Measurements from ENCODE around the gene MACROD2. TPM values are rescaled to one million over a fixed set of nuclear protein-coding genes. Genes with fewer than 3 reads are reported as not detected.

The MACROD2 gene
- polyA plus RNA-seq, 1 donor from 2014 or later = 23.2 TPM

DNA sequence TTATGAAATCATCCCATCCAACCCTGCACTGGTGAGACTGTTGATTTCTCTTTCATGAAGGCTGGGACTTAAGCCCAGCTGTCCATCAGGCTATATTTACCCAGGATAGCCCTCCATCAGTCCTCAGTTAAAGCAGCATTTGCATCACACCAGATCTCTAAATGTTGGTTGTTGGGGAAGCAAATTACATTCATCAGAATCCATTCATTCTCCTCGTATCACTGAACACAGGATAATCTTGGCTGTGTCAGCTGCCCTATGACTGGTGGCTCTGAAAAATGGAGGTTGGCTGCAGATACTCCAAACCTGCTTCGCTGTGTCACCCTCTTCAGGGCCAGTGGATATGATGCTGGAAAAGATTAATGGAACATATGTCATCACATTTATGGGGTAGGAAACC lies 1859.6 kb downstream of the MACROD2 start:
- TF ChIP-seq MXI1 (conservative IDR thresholded peaks at IDR 0.05; ENCODE audit: poor library complexity, severe bottlenecking) (no peak), RAD21 (conservative IDR thresholded peaks at IDR 0.05) (no peak), SMC3 (conservative IDR thresholded peaks at IDR 0.05; ENCODE audit: poor library complexity) (no peak), EP300 (conservative IDR thresholded peaks at IDR 0.05; ENCODE audit: poor library complexity, severe bottlenecking) (no peak), TAF1 (IDR thresholded peaks at IDR 0.05; ENCODE audit: low read depth) (no peak), EZH2 (IDR thresholded peaks at IDR 0.05; ENCODE audit: borderline replicate concordance, insufficient read depth, low read length, poor library complexity, severe bottlenecking) (no peak), POLR2AphosphoS5 (IDR thresholded peaks at IDR 0.05) (no peak)
- TF ChIP-seq, protein P1, sequence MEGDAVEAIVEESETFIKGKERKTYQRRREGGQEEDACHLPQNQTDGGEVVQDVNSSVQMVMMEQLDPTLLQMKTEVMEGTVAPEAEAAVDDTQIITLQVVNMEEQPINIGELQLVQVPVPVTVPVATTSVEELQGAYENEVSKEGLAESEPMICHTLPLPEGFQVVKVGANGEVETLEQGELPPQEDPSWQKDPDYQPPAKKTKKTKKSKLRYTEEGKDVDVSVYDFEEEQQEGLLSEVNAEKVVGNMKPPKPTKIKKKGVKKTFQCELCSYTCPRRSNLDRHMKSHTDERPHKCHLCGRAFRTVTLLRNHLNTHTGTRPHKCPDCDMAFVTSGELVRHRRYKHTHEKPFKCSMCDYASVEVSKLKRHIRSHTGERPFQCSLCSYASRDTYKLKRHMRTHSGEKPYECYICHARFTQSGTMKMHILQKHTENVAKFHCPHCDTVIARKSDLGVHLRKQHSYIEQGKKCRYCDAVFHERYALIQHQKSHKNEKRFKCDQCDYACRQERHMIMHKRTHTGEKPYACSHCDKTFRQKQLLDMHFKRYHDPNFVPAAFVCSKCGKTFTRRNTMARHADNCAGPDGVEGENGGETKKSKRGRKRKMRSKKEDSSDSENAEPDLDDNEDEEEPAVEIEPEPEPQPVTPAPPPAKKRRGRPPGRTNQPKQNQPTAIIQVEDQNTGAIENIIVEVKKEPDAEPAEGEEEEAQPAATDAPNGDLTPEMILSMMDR (IDR thresholded peaks at IDR 0.05; ENCODE audit: poor library complexity, severe bottlenecking) = no peak
- TF ChIP-seq, protein P2, sequence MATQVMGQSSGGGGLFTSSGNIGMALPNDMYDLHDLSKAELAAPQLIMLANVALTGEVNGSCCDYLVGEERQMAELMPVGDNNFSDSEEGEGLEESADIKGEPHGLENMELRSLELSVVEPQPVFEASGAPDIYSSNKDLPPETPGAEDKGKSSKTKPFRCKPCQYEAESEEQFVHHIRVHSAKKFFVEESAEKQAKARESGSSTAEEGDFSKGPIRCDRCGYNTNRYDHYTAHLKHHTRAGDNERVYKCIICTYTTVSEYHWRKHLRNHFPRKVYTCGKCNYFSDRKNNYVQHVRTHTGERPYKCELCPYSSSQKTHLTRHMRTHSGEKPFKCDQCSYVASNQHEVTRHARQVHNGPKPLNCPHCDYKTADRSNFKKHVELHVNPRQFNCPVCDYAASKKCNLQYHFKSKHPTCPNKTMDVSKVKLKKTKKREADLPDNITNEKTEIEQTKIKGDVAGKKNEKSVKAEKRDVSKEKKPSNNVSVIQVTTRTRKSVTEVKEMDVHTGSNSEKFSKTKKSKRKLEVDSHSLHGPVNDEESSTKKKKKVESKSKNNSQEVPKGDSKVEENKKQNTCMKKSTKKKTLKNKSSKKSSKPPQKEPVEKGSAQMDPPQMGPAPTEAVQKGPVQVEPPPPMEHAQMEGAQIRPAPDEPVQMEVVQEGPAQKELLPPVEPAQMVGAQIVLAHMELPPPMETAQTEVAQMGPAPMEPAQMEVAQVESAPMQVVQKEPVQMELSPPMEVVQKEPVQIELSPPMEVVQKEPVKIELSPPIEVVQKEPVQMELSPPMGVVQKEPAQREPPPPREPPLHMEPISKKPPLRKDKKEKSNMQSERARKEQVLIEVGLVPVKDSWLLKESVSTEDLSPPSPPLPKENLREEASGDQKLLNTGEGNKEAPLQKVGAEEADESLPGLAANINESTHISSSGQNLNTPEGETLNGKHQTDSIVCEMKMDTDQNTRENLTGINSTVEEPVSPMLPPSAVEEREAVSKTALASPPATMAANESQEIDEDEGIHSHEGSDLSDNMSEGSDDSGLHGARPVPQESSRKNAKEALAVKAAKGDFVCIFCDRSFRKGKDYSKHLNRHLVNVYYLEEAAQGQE (IDR thresholded peaks at IDR 0.05; ENCODE audit: borderline replicate concordance) = no peak
- no peak overlapping the region for H3K4me3 ChIP-seq (ENCODE audit: low read length)
- H2AFZ ChIP-seq (ENCODE audit: low read depth, low read length) = no peak overlapping the region
- H4K20me1 ChIP-seq (ENCODE audit: insufficient read depth) = no peaks in the 10 kb centered on the region
- no peaks in the 10 kb centered on the region for H3K79me2 ChIP-seq (replicated peaks; ENCODE audit: insufficient read depth, low read length)
- no peaks in the 10 kb centered on the region for H3K9me2 ChIP-seq (ENCODE audit: insufficient read depth, low read length)
- H3K27me3 ChIP-seq (ENCODE audit: insufficient read depth, low read depth, low read length) = no peaks in the 10 kb centered on the region
- no peaks in the 10 kb centered on the region for H3K9me3 ChIP-seq (ENCODE audit: low read length)
- no peak overlapping the region for H3K27ac ChIP-seq (ENCODE audit: low read length)
- H3K9ac ChIP-seq (ENCODE audit: low read length) = no peak overlapping the region
- H3F3A ChIP-seq (ENCODE audit: insufficient read depth, low read length, poor library complexity, severe bottlenecking) = no peaks in the 10 kb centered on the region
- H3K36me3 ChIP-seq (ENCODE audit: insufficient read depth, low read length) = no peaks in the 10 kb centered on the region
- H3K4me2 ChIP-seq (ENCODE audit: low read length) = no peak overlapping the region

DNA sequence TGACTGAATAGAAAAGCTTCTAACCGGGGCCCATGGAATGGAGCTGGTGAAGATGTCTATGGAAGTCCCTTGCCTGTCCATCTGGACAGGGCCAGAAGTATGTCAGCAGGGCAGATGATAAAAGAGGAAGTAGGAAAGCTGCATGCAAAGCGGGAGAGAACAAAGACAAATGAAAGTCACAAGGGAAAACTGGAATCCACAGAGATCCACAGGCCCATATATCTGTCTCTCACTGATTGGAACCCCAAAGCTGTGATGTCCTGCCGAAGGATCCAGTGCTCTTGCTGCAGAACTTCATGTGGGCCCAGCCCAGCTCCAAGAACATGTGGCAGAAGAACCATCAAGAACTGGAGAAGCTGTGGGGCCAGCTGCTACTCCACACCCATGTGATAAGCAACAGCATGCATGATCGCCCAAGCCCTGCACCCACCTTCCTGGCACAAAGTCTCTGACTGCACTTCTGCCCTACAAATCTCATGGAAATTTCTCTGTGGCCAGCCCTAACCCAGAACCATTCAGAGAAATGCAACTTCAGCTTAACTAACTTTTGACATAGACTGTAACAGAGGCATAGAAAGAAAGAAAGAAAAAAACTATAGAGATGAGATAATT lies 1862.0 kb downstream of the MACROD2 start:
- TF ChIP-seq MXI1 (conservative IDR thresholded peaks at IDR 0.05; ENCODE audit: poor library complexity, severe bottlenecking) = no peak
- no peak for TF ChIP-seq EP300 (conservative IDR thresholded peaks at IDR 0.05; ENCODE audit: poor library complexity, severe bottlenecking)
- TF ChIP-seq, protein P2 (IDR thresholded peaks at IDR 0.05; ENCODE audit: borderline replicate concordance) = no peak
- TF ChIP-seq EZH2 (IDR thresholded peaks at IDR 0.05; ENCODE audit: borderline replicate concordance, insufficient read depth, low read length, poor library complexity, severe bottlenecking) = no peak
- no peak for TF ChIP-seq TAF1 (IDR thresholded peaks at IDR 0.05; ENCODE audit: low read depth)
- Histone ChIP-seq H4K20me1 (ENCODE audit: insufficient read depth) (no peaks in the 10 kb centered on the region), H3F3A (ENCODE audit: insufficient read depth, low read length, poor library complexity, severe bottlenecking) (no peaks in the 10 kb centered on the region), H3K79me2 (replicated peaks; ENCODE audit: insufficient read depth, low read length) (no peaks in the 10 kb centered on the region), H3K9ac (ENCODE audit: low read length) (no peak overlapping the region), H3K4me2 (ENCODE audit: low read length) (no peak overlapping the region), H3K27me3 (ENCODE audit: insufficient read depth, low read depth, low read length) (no peaks in the 10 kb centered on the region), H3K36me3 (ENCODE audit: insufficient read depth, low read length) (no peaks in the 10 kb centered on the region), H2AFZ (ENCODE audit: low read depth, low read length) (no peak overlapping the region), H3K4me3 (ENCODE audit: low read length) (no peak overlapping the region), H3K27ac (ENCODE audit: low read length) (no peak overlapping the region), H3K9me2 (ENCODE audit: insufficient read depth, low read length) (no peaks in the 10 kb centered on the region), H3K9me3 (ENCODE audit: low read length) (no peaks in the 10 kb centered on the region)
